ENCODE measurements around the gene SAMHD1. TPM values are rescaled to one million over a fixed set of nuclear protein-coding genes. Genes with fewer than 3 reads are reported as not detected.
"Not testable (repeated sequence)": the region's sequence is repeated elsewhere in the genome, so short reads cannot be mapped to it uniquely, and the experiment has no call there.

SAMHD1 gene
- polyA plus RNA-seq, 3 donors, result 21.8 to 24.8 (median 22.2) TPM

DNA sequence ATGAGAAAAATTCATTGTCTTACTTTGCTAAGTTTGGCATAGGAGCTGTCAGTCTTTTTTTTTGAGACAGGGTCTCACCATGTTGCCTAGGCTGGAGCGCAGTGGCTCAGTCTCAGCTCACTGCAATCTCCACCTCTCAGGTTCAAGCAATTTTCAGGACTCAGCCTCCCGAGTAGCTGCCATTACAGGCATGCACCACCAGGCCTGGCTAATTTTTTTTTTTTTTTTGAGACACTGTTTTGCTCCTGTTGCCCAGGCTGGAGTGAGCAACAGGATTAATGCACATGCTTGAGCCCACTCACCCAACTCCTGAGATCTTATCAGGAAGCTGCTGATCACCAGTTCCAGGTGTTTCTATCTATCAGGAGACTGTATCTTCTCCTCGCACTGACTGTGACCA, 15.5 kb upstream of the SAMHD1 start:
- not testable (repeated sequence) for DNase-seq (ENCODE audit: extremely low read depth in 1 of 11, low read depth in 9 of 11, low spot score in 4 of 11)

GRCh38 chr20:36962354-36962941, 10.9 kb upstream of the SAMHD1 start:
- DNase-seq (ENCODE audit: extremely low read depth in 1 of 11, low read depth in 9 of 11, low spot score in 4 of 11), result not testable (repeated sequence)

- no peak for DNase-seq (ENCODE audit: extremely low read depth in 1 of 11, low read depth in 9 of 11, low spot score in 4 of 11)
Observed at GRCh38 chr20:36959242-36959641, 7.7 kb upstream of the SAMHD1 start.

GRCh38 chr20:36957875-36958667, 6.6 kb upstream of the SAMHD1 start:
- no peak for DNase-seq (ENCODE audit: extremely low read depth in 1 of 11, low read depth in 9 of 11, low spot score in 4 of 11)

DNA sequence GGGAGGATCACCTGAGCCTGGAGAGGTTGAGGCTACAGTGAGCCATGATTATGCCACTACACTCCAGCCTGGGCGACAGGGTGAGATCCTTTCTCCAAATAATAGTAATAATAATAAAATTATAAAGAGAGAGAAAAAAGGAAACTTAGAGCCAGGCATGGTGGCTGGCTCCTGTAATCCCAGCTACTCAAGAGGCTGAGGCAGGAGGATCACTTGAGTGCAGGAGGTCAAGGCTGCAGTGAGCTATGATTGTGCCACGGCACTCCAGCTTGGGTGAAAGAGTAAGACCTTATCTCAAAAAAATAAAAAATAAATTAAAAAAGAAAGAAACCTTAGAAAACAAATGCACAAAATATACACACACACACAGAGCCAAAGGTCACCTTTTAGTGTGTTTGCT, 5.2 kb upstream of the SAMHD1 start:
- DNase-seq (ENCODE audit: extremely low read depth in 1 of 11, low read depth in 9 of 11, low spot score in 4 of 11), result no peak

- DNase-seq (ENCODE audit: extremely low read depth in 1 of 11, low read depth in 9 of 11, low spot score in 4 of 11), result no peak
Observed at GRCh38 chr20:36956016-36956415, 4.5 kb upstream of the SAMHD1 start.

DNA sequence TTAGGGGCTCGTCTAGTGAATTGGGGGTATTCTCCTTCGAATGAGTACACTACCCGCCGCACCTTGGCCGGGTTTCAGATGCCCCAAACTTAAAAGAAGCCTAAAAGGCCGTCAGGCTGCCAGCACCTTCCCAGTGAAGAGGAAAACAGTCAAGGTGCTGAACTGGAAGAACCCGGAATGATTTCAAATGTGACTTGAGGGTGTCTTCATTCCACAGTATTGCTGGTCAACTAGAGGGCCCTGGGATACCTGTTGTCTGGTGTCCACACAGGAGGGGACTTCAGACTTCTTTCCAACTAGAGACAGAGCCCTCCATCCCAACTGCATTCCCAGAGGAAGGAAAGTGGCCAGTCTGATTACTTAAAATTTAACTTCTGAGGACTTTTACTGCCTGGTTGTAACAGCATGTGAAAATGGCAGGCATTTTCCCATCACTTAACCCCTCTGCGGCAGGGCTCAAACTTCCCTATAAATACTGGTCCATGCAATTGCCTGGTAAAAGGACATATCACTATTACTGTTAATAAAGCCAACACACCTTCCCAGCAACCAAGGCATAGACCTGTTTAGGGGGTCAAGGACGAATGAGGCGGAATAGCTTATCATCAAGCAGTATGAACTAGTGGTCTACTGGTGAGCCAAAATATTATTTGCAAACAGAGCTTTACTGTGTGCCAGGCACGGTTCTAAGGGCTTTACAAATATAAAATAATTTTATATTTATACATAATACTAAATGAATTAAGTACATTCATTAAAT, 651 bp upstream of the SAMHD1 start:
- DNase-seq (ENCODE audit: extremely low read depth in 1 of 11, low read depth in 9 of 11, low spot score in 4 of 11), result peak in 1 of 11 donors; percentile 9

DNA sequence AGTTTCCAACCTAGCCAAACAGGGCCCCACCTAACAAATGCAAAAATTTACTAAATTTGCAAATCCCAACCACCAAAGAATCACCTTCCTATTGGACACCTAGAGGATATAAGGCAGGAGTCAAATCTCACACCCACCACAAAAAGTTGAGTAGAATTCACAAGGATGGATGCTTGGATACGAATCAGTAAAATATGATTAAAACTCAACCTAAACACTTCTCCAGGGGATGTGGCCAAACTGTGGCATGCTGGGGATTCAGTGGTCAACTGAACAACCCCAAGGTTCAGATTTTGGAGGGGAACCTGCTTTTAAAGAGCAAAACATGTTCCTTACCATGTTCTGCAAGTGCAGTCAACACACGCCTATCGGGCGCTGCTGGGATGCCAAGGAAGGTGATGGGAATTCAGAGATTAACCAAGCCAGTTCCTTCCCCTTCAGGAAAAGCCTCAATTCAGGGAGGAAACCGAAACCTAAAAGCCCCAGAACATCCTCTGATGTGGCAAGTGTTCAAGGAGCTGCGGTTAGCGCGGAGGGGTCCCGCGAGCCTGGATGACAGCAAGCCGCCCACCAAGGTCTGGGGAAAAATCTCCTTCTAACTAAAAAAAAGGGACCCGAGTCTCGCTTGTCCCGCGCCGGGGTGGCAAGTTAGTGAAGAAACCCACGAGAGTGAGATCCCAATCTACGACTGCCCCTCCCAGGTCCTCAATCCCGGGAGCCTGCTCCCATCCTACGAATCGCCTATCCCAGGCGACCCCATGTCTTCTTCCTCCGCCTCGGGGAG, 902 bp downstream of the SAMHD1 start:
- no peak for DNase-seq (ENCODE audit: extremely low read depth in 1 of 11, low read depth in 9 of 11, low spot score in 4 of 11)

- DNase-seq (ENCODE audit: extremely low read depth in 1 of 11, low read depth in 9 of 11, low spot score in 4 of 11), result no peak
Observed at GRCh38 chr20:36941401-36941835, 10.1 kb downstream of the SAMHD1 start.

DNA sequence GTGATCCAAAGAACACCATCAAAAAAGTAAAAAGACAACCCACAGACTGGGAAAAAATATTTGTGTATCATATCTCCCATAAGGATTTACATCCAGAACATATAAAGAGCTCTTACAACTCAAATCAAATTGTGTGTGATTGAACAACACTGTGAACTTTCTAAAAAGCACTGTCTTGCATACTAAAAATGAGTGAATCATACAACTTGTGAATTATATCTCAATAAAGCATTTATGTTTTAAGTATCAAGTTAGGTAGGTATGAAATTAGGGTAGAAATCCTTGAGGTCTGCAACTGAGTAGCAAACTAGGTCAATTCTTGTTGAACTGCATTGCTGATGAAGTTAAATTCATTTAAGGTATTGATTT, 14.1 kb downstream of the SAMHD1 start:
- no peak for DNase-seq (ENCODE audit: extremely low read depth in 1 of 11, low read depth in 9 of 11, low spot score in 4 of 11)

DNA sequence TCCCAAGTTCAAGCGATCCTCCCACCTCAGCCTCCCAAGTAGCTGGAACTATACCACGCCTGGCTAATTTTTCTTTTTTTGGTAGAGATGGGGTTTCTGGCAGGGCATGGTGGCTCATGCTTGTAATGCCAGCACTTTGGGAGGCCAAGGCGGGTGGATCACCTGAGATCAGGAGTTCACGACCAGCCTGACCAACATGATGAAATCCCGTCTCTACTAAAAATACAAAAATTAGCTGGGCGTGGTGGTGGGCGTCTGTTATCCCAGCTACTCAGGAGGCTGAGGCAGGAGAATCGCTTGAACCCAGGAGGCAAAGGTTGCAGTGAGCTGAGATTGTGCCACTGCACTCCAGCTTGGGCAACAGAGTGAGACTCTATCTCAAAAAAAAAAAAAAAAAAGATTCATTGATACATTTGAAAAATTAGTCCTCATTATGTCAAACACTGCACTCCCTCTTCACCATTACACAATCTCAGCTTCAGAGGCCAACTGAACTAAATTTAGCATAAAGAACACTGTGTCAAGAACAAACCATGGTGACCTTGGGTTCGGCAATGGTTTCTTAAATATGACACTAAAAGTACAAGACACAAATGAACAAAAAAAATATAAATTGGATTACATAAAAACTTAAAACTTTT, 14.6 kb downstream of the SAMHD1 start:
- DNase-seq (ENCODE audit: extremely low read depth in 1 of 11, low read depth in 9 of 11, low spot score in 4 of 11), result not testable (repeated sequence)

- DNase-seq (ENCODE audit: extremely low read depth in 1 of 11, low read depth in 9 of 11, low spot score in 4 of 11), result no peak
Observed at GRCh38 chr20:36936341-36936740, 15.2 kb downstream of the SAMHD1 start.

DNA sequence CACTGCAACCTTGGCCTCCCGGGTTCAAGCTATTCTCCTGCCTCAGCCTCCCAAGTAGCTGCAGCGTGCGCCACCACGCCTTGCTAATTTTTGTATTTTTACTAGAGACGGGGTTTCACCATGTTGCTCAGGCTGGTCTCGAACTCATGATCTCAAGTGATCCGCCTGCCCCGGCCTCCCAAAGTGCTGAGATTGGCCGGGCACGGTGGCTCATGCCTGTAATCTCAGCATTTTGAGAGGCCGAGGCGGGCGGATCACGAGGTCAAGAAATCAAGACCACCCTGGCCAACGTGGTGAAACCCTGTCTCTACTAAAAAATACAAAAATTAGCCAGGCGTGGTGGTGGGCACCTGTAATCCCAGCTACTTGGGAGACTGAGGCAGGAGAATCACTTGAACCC, 17.9 kb downstream of the SAMHD1 start:
- DNase-seq (ENCODE audit: extremely low read depth in 1 of 11, low read depth in 9 of 11, low spot score in 4 of 11), result not testable (repeated sequence)

DNA sequence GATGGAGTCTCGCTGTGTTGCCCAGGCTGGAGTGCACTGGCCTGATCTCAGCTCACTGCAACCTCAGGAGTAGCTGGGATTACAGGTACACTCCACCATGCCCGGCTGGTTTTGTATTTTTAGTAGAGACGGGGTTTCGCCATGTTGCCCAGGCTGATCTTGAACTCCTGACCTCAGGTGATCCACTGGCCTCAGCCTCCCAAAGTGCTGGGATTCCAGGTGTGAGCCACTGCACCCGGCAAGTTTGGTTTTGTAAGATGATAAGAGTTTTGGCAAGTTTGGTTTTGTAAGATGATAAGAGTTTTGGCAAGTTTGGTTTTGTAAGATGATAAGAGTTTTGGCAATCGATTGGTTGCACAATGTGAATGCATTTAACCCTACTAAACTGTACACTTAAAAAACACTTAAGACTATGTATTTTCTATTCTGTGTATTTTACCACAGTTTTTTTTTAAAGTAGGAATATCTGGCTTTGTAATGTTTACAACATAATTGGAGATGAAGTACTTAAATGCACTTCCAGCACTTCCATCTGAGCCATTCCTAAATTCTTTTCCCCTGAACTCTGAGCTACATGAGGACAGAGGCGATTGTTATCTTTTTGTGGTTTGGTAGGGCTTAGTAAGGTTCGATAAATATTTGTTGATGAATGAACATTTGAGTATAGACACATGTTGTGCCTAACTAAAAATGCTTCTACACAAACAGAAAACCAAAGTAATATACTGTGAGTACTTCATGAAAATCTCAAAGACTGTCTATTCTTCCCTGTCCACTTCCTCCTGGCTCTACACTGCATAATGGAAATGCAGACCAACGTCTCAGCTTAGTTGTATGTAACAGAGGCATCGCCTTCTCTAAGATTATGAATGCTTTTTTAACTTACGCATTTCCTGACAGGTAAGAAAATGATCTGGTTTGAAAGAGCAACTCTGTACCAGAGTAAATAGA, 18.8 kb downstream of the SAMHD1 start:
- DNase-seq (ENCODE audit: extremely low read depth in 1 of 11, low read depth in 9 of 11, low spot score in 4 of 11), result no peak

- not testable (repeated sequence) for DNase-seq (ENCODE audit: extremely low read depth in 1 of 11, low read depth in 9 of 11, low spot score in 4 of 11)
Observed at GRCh38 chr20:36932067-36932466, 19.4 kb downstream of the SAMHD1 start.

DNA sequence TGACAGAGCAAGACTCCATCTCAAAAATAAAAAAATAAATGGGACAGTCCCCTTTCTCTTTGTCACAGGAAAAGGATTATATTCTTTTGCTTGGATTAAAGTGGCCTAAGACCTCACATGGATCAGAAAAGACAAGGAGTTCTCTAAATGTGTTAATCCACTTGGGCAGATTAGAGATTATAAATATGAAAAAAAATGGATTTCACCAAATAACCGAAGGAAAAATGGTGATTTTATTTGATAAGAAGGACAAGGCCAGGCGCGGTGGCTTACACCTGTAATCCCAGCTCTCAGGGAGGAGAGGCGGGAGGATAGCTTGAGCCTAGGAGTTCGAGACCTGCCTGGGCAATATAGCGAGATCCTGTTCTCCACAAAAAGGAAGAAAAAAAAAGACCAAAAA, 21.8 kb downstream of the SAMHD1 start:
- DNase-seq (ENCODE audit: extremely low read depth in 1 of 11, low read depth in 9 of 11, low spot score in 4 of 11), result no peak

- DNase-seq (ENCODE audit: extremely low read depth in 1 of 11, low read depth in 9 of 11, low spot score in 4 of 11), result no peak
Observed at GRCh38 chr20:36929290-36929689, 22.2 kb downstream of the SAMHD1 start.

DNA sequence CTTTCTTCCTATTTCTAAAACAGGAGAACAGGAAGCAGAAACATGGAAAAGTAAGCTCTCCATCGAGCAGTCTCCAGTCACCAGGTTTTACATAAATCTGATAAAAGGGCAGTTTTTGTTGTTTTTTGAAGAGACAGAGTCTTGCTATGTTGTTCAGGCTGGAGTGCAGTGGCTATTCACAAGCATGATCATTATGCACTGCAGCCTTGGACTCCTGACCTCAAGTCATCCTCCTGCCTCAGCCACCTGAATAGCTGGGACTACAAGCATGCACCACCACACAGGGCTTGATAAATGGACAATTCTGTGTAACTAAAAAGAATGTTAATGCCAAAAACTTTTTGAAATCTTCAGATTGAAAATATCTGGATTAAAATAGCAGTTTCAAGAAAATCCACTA, 23.8 kb downstream of the SAMHD1 start:
- DNase-seq (ENCODE audit: extremely low read depth in 1 of 11, low read depth in 9 of 11, low spot score in 4 of 11), result no peak

Data from renal cortex interstitium (tissue), 11 donors.